ENCODE results near the gene TMEM86A. TPM values are rescaled to one million over a fixed set of nuclear protein-coding genes. Genes with fewer than 3 reads are reported as not detected.

The TMEM86A gene
- total and polyA plus RNA-seq, 2 donors (not counting 1 experiment from before 2014, with no cell fraction given), result 0.16 to 0.83 TPM

DNA sequence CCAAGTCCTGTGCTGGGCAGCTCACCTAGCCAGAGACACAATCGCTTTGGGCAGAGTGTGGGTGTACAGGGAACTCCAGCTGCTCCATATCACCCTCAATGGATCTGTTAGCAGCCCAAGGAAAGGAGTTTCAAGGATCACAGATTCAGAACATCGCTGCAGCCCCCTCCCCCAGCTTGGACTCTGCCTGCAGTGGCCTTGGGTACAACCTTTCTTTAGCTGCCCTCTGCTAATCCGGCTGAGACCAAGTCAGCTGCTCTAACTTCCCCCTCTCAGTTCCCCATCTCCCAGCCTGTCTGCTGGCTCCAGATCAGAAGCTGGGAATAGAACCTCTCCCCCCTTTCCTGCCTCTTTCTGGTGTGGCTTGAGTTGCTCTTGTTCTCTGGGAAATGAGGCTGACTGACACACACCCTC is 1.3 kb downstream of the TMEM86A start:
- Histone ChIP-seq H2AFZ (ENCODE audit: low read length) (no peak overlapping the region), H3K9ac (ENCODE audit: insufficient read depth, low read length) (no peak overlapping the region)

DNA sequence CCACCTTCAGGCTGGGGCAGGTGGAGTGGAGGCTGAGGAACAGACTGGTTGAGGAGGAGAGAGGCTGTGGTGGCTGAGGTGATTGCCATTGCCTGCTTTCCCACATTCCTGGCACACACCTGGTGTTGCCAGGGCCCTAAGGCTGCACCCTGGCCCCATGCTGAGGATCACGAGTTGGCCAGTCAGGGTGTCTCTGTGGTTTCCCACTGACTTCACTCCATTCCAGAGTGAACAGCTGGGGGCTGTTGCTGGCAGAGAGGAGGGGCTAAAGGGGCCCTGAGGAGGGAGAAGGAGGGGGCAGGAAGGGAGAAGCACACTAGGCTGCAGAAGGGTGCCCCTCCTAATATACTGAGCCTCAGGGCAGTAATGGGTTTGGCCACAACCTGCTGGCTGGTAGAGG is 1.8 kb downstream of the TMEM86A start:
- Histone ChIP-seq H3K27ac (ENCODE audit: insufficient read depth, low read length) (no peak overlapping the region), H3K36me3 (ENCODE audit: control insufficient read depth, insufficient read depth, low read length) (no peaks in the 10 kb centered on the region), H4K20me1 (ENCODE audit: control insufficient read depth, extremely low read depth, insufficient read depth, low read length) (no peaks in the 10 kb centered on the region), H2AFZ (ENCODE audit: low read length) (no peak overlapping the region), H3K9me3 (ENCODE audit: control insufficient read depth, insufficient read depth, low read depth, low read length) (no peaks in the 10 kb centered on the region), H3K4me3 (replicated peaks in 1 of 4; ENCODE audit: control extremely low read depth in 1 of 4, insufficient read depth in 1 of 4, low read depth in 3 of 4, low read length in 4 of 4) (no peak overlapping the region), H3K4me2 (ENCODE audit: extremely low read depth, insufficient read depth, low read length) (no peak overlapping the region), H3K4me1 (ENCODE audit: control insufficient read depth, extremely low read depth, insufficient read depth, low read length) (no peaks in the 10 kb centered on the region), H3K9ac (ENCODE audit: insufficient read depth, low read length) (no peak overlapping the region), H3K79me2 (ENCODE audit: control insufficient read depth, insufficient read depth, low read length) (no peaks in the 10 kb centered on the region), H3K27me3 (ENCODE audit: control insufficient read depth, insufficient read depth, low read length) (peaks cover 16% of the 10 kb centered on the region)
- TF ChIP-seq EZH2 (IDR thresholded peaks at IDR 0.05; ENCODE audit: low read length, missing control alignments), result no peak
- TF ChIP-seq, protein P1, sequence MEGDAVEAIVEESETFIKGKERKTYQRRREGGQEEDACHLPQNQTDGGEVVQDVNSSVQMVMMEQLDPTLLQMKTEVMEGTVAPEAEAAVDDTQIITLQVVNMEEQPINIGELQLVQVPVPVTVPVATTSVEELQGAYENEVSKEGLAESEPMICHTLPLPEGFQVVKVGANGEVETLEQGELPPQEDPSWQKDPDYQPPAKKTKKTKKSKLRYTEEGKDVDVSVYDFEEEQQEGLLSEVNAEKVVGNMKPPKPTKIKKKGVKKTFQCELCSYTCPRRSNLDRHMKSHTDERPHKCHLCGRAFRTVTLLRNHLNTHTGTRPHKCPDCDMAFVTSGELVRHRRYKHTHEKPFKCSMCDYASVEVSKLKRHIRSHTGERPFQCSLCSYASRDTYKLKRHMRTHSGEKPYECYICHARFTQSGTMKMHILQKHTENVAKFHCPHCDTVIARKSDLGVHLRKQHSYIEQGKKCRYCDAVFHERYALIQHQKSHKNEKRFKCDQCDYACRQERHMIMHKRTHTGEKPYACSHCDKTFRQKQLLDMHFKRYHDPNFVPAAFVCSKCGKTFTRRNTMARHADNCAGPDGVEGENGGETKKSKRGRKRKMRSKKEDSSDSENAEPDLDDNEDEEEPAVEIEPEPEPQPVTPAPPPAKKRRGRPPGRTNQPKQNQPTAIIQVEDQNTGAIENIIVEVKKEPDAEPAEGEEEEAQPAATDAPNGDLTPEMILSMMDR (conservative IDR thresholded peaks at IDR 0.05 in 1 of 2, IDR thresholded peaks at IDR 0.05 in 1 of 2; ENCODE audit: low read depth in 1 of 2, low read length in 2 of 2), result no peak
- no peak for DNase-seq (ENCODE audit: low read depth in 2 of 2)

More for the DNA sequence above, 1.3 kb downstream of the TMEM86A start:
- H3K4me2 ChIP-seq (ENCODE audit: extremely low read depth, insufficient read depth, low read length), result no peak overlapping the region
- no peaks in the 10 kb centered on the region for H3K9me3 ChIP-seq (ENCODE audit: control insufficient read depth, insufficient read depth, low read depth, low read length)
- H3K27me3 ChIP-seq (ENCODE audit: control insufficient read depth, insufficient read depth, low read length), result peaks cover 11% of the 10 kb centered on the region
- H4K20me1 ChIP-seq (ENCODE audit: control insufficient read depth, extremely low read depth, insufficient read depth, low read length), result no peaks in the 10 kb centered on the region
- no peaks in the 10 kb centered on the region for H3K4me1 ChIP-seq (ENCODE audit: control insufficient read depth, extremely low read depth, insufficient read depth, low read length)
- H3K27ac ChIP-seq (ENCODE audit: insufficient read depth, low read length), result no peak overlapping the region
- no peaks in the 10 kb centered on the region for H3K36me3 ChIP-seq (ENCODE audit: control insufficient read depth, insufficient read depth, low read length)
- DNase-seq (ENCODE audit: low read depth in 2 of 2), result no peak
- TF ChIP-seq EZH2 (IDR thresholded peaks at IDR 0.05; ENCODE audit: low read length, missing control alignments), result peak; percentile 35
- TF ChIP-seq, protein P1 (conservative IDR thresholded peaks at IDR 0.05 in 1 of 2, IDR thresholded peaks at IDR 0.05 in 1 of 2; ENCODE audit: low read depth in 1 of 2, low read length in 2 of 2), result no peak
- no peaks in the 10 kb centered on the region for H3K79me2 ChIP-seq (ENCODE audit: control insufficient read depth, insufficient read depth, low read length)
- H3K4me3 ChIP-seq (replicated peaks in 1 of 4; ENCODE audit: control extremely low read depth in 1 of 4, insufficient read depth in 1 of 4, low read depth in 3 of 4, low read length in 4 of 4), result peak overlapping the region in 1 of 4 experiments; percentile 61

DNA sequence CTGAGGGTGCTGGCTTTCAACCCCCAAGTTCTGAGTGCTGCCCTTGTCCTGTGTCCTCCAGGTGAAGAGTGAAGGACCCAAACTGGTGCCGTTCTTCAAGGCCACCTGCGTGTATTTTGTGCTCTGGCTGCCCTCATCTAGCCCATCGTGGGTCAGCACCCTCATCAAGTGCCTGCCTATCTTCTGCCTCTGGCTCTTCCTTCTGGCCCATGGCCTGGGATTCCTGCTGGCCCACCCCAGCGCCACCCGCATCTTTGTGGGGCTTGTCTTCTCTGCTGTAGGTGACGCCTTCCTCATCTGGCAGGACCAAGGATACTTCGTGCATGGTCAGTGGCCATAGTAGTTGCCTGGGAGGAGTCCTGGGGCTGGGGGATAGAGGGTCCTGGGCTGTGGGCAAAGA is 2.3 kb downstream of the TMEM86A start:
- H3K27me3 ChIP-seq (ENCODE audit: control insufficient read depth, insufficient read depth, low read length), result peaks cover 21% of the 10 kb centered on the region
- TF ChIP-seq, protein P1 (conservative IDR thresholded peaks at IDR 0.05 in 1 of 2, IDR thresholded peaks at IDR 0.05 in 1 of 2; ENCODE audit: low read depth in 1 of 2, low read length in 2 of 2), result no peak
- no peak for TF ChIP-seq EZH2 (IDR thresholded peaks at IDR 0.05; ENCODE audit: low read length, missing control alignments)
- H3K27ac ChIP-seq (ENCODE audit: insufficient read depth, low read length), result no peak overlapping the region
- H3K36me3 ChIP-seq (ENCODE audit: control insufficient read depth, insufficient read depth, low read length), result no peaks in the 10 kb centered on the region
- H3K4me1 ChIP-seq (ENCODE audit: control insufficient read depth, extremely low read depth, insufficient read depth, low read length), result no peaks in the 10 kb centered on the region
- no peaks in the 10 kb centered on the region for H4K20me1 ChIP-seq (ENCODE audit: control insufficient read depth, extremely low read depth, insufficient read depth, low read length)
- H2AFZ ChIP-seq (ENCODE audit: low read length), result no peak overlapping the region
- no peak for DNase-seq (ENCODE audit: low read depth in 2 of 2)
- H3K9ac ChIP-seq (ENCODE audit: insufficient read depth, low read length), result no peak overlapping the region
- H3K79me2 ChIP-seq (ENCODE audit: control insufficient read depth, insufficient read depth, low read length), result no peaks in the 10 kb centered on the region
- no peak overlapping the region for H3K4me3 ChIP-seq (replicated peaks in 1 of 4; ENCODE audit: control extremely low read depth in 1 of 4, insufficient read depth in 1 of 4, low read depth in 3 of 4, low read length in 4 of 4)
- no peaks in the 10 kb centered on the region for H3K9me3 ChIP-seq (ENCODE audit: control insufficient read depth, insufficient read depth, low read depth, low read length)
- no peak overlapping the region for H3K4me2 ChIP-seq (ENCODE audit: extremely low read depth, insufficient read depth, low read length)

Data from fibroblast of lung (primary cell).